Amygdala (tissue), 56 donors: ENCODE measurements around the gene RGS7.
"Not testable (repeated sequence)": the region's sequence is repeated elsewhere in the genome, so short reads cannot be mapped to it uniquely, and the experiment has no call there.

Source experiments
- DNase-seq, 56 donors: peaks; one replicate each; lab custom pipeline; 2025; lab: John Stamatoyannopoulos, UW

Gene RGS7

GRCh38 chr1:240763095-240763494, 593.9 kb downstream of the RGS7 start:
- DNase-seq: not testable (repeated sequence)

- not testable (repeated sequence) for DNase-seq
These were observed 594.5 kb downstream of the RGS7 start for GRCh38 chr1:240762471-240762987.

GRCh38 chr1:240758777-240759176, 598.2 kb downstream of the RGS7 start:
- not testable (repeated sequence) for DNase-seq

GRCh38 chr1:240758296-240758695, 598.7 kb downstream of the RGS7 start:
- DNase-seq: no peak

GRCh38 chr1:240747907-240748306, 609.1 kb downstream of the RGS7 start:
- no peak for DNase-seq

- DNase-seq: no peak
These were observed 613.3 kb downstream of the RGS7 start for GRCh38 chr1:240743705-240744104.

- no peak for DNase-seq
These were observed 617.3 kb downstream of the RGS7 start for GRCh38 chr1:240739754-240740153.

- DNase-seq: no peak
These were observed 617.9 kb downstream of the RGS7 start for GRCh38 chr1:240739139-240739538.

- no peak for DNase-seq
These were observed 619.2 kb downstream of the RGS7 start for GRCh38 chr1:240737766-240738265.

GRCh38 chr1:240737298-240737697, 619.7 kb downstream of the RGS7 start:
- no peak for DNase-seq

- DNase-seq: not testable (repeated sequence)
These were observed 622.3 kb downstream of the RGS7 start for GRCh38 chr1:240734705-240735104.

- DNase-seq: no peak
These were observed 623.0 kb downstream of the RGS7 start for GRCh38 chr1:240734001-240734400.

- DNase-seq: no peak
These were observed 624.6 kb downstream of the RGS7 start for GRCh38 chr1:240732390-240732789.
